Renal cortical epithelial cell (primary cell): Measurements from ENCODE around the gene BHLHE41. TPM values are rescaled to one million over a fixed set of nuclear protein-coding genes. Genes with fewer than 3 reads are reported as not detected.

Experiments used
- DNase-seq: peaks from one replicate; pipeline ENCODE4 v3.0.0-alpha.2; 2011; ENCODE audit warnings: low read depth
- total RNA-seq: library from RNA; depleted of rRNA; stranded (reverse); fragments of >200 nt; gene quantifications from 2 replicates; pipeline ENCODE4 v1.2.3, GENCODE V29; 2014

Gene BHLHE41
- 6.1 and 16.0 TPM in 2 replicates for total RNA-seq

DNA sequence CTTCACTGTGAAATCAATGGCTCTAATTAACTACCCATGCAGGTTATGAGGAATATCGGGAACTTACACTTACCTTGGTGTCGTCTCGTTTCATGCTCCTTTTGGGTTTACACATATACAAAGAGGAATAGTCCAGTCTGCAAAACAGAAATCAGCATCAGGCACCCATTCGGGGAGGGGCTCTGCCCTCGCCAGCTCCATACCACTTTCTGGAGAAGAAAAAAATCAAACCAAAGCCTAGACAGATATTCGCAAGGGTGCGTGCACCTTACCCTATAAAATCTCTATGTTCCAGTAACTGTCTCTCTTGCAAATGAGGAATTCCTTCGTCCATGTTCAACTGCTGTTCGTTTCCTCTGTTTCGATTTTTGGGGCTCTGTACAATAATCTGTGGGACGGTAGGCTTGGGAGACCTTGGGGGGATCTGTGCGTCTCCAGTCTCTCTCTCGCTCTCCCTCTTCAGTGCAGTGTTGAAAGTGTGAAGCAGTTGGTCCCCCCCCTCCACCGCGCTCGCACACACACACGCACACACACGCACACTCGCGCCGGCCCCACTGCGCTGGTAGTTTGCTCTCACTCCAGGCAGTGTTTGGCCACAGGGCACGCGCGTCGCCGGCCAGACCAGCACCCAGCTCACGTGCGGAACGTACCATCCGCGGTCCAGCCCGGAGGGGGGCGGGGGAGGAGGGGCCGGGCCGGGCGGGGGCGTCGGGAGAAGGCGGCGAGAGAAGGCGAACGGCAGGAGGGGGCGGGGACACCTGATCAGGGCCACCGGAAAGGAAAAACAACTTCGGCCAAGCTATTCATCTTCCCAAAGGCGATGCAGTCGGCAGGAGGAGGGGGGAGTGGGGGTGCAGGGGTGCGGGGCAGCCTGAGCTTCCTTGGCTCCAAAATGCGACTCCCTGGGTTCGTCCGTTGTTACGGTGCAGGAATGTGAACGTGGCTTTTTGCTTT, at the start of gene BHLHE41:
BHLHE41 (minus strand) TSS at position 592 of the 954 bp plus-strand sequence; CDS start at position 334, 258 bp downstream.
- DNase-seq = peak; percentile 57

DNA sequence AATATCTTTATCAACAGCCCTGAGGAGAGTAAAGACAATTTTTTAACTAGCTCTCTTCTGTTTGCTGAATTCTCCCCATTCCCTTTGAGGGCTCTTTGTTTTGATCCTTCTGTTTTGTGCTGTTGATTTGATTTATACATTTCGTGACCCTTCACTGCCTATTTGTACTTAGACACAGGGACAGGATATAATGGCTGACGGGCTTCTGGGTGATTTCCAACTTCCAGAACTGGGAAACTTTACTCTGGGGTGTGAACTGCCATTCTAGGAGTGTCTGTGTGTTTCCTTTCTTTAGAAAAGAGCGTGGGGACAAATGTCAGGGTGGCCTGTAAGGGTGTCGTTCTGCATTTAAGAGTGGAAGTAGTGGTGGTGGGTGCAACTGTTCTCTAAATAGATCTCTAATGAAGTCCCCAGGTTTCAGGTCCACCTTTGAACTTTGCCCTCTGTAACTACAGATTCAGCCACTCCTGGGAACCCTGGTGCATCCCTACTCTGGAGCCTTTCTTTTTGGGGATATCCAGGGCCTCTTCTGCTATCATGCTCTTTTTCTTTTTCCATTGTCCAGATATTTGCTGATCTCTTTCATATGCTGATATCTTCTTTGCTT, 48.2 kb upstream of the BHLHE41 start:
- no peak for DNase-seq

DNA sequence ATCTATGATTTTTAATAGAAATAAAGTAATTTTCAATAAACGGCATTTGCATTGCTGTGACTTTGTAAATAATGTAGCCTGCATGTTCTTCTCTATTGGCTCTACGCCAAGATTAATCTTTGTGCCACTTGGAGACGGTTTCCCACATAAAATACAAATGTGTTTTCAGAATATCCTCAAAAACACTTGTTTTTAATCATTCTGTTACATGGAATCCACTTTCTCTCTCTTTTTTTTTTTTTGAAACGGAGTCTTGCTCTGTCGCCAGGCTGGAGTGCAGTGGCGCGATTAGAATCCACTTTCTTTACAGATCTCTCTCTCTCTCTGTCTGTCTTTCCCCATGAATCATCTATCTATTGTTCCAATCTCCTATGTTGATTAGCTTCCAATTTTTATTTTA, 47.7 kb upstream of the BHLHE41 start:
- no peak for DNase-seq

DNA sequence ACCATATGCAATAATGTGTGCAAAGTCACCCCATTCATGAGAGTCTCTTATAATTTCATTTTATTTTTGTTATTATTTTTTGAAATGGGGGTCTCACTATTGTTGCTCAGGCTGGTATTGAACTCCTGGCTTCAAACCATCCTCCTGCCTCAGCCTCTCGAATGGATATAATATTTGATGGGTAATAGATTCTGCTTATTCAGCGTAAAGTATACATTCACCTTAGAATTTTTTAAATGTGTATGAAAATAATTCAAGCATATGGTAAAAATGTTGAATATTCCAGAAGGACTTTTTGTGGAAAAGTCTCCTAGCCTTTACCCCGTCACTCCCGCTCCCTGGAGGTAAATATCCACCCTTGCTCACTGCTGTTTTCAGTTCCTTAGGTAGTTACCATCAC, 47.2 kb upstream of the BHLHE41 start:
- DNase-seq = no peak

- DNase-seq = peak; percentile 80
Observed at GRCh38 chr12:26164118-26164517, 39.3 kb upstream of the BHLHE41 start.

DNA sequence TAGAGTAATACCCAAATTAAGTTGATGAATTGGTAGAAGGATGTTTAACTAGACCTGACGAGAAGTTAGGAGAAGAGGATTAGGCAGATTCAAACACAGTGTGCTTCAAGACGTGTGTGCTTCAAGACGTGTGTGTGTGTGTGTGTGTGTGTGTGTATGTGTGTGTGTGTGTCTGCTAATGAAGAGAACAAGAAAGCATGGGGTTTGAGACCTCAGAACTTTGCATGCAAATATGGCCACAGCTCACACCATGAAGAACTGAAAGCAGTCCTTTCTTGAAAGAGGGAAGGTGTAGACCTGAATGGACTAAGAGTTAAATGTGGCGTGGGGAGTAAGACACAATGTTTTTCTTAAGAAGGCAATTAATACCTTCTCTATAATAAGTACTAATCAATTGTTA, 38.1 kb upstream of the BHLHE41 start:
- DNase-seq = no peak

DNA sequence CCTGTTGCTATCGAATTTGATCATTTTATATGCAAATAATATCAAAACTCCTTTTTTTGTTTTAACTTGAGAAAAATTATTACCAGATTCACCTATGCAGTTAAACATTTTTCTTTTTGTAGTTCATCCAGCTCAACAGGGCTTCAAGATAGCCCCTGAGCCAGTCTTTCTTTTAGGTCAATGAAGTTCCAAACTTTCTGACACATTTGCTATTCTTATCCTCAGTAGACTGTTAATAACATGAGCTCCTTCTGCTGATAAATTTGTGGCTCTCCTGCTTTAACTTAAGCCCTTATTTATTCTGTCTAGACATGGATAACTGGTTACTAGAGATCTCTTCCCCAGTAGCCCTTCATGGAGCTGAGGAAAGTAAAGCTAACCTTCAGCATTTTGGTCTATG, 37.3 kb upstream of the BHLHE41 start:
- DNase-seq = no peak

DNA sequence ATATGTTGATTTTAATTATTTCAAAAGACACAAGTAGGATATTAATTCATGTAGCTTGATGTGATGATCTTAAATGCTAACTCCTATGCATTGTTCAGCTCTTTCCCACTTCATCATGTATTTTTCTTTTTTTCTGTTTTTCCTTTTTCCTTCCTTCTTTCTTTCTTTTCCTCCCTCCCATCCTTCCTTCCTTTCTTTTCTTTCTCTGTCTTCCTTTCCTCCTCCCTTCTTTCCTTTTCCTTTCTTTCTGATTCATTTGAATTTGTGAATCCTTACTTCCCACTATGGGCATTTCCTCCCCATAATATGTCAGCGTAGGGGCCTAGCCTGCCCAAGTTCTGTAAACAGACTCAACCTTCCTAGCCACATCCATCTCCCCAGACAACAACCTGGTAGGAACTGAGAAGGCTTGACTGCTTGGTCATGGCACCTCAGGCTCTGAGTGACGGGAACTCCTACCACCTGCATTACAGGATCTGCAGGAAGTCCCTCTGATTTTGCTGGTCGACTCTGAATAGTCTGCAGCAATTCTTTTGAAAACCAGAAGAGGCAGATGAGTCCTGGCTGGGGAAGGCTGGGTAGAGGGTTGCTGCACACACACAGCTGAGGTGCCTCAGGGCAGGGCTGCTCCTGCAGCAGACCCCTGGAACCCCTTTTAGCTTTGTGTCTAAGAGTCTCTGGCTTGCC, 33.4 kb upstream of the BHLHE41 start:
- DNase-seq = no peak

DNA sequence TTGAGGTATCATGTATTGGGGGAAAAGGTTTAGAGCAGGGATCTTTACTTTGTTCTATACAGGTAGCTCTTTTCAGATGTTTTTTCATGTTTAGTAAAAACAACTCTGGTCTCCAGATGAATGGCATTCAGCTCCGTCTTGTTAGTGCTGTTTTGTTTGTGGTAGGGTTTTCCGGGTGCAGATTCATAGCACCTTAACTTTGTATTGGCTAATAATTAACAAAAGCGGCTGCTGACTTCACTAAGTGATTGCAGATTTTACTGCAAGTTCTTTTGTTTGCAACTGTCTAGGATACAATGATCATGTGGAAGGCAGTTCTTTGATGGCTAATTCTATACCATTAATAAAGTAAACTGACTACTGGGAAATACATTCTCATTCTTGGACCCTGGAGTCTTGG, 32.2 kb upstream of the BHLHE41 start:
- peak; percentile 94 for DNase-seq

- DNase-seq = peak; percentile 32
Observed at GRCh38 chr12:26156201-26156871, 31.5 kb upstream of the BHLHE41 start.

- DNase-seq = peak; percentile 99
Observed at GRCh38 chr12:26153421-26154154, 28.8 kb upstream of the BHLHE41 start.

GRCh38 chr12:26152507-26153102, 27.8 kb upstream of the BHLHE41 start:
- DNase-seq = no peak

- DNase-seq = peak; percentile 90
Observed at GRCh38 chr12:26150736-26151450, 26.1 kb upstream of the BHLHE41 start.

DNA sequence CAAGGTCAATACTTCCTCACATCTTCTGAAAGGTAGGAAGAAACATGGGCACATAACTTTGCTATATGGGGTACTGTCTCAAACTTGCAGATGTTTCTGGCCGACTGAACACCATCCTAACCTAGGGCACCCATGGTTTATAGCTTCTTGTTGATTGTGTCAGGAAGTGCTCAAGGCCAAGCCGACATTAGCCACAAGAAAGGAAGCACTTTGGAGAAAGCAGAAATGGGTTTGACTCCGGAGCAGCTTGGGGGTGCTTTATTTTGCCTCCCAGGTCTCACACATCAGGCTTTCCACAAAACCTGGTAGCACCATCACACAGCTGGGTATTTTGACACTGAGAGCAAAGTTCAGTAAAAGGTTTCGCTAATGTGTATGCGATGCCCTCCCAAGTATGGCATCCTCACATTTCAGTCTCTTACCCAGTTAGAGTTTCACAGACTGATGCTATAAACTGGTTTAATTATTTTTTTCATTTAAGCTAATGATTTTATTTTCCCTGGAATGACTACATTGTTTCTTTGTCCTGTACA, 25.2 kb upstream of the BHLHE41 start:
- peak; percentile 63 for DNase-seq

GRCh38 chr12:26148291-26148690, 23.5 kb upstream of the BHLHE41 start:
- DNase-seq = no peak

DNA sequence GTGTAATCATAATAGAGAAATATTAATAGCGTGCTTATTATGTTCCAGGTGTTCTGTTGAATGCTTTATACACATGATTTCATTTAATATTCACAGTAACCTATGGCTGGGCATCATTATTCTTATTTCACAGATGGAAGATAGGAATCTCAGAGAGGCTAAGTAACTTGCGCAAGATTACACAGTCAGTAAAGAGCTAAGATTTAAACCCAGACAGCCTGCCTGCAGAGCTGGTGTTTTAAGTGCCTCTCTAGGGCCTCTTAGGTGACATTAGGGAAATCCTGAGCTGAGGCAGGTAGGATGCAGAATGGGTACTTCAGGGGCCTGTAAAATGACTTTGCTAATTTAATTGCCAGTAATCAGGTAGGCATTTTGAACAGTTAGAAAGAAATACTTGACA, 18.5 kb upstream of the BHLHE41 start:
- DNase-seq = no peak

- DNase-seq = no peak
Observed at GRCh38 chr12:26138860-26139259, 14.0 kb upstream of the BHLHE41 start.

- no peak for DNase-seq
Observed at GRCh38 chr12:26136688-26137087, 11.9 kb upstream of the BHLHE41 start.

GRCh38 chr12:26135571-26135970, 10.7 kb upstream of the BHLHE41 start:
- no peak for DNase-seq

DNA sequence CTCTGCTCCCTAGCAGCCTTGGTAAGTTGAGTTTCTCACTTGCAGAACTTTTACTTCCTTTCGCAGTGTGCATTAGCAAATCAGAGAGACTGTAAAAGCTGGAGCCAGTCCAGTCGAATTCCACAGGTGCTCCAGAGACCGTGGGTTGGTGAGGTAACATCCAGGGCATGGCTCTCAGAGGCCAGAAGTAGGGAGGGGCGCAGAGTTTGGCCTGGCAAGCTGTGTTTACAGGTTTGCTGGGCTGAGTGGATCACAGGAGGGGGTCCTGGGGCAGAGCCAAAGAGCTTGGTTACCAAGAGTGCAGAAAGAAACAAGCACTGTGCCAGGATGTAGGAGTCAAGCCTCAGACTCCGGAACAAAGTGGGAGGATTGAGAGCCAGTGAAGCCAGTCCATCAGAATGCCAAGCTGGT, 10.2 kb upstream of the BHLHE41 start:
- peak; percentile 99 for DNase-seq
